Measurements from ENCODE around the gene FMO2. TPM values are rescaled to one million over a fixed set of nuclear protein-coding genes. Genes with fewer than 3 reads are reported as not detected.

FMO2 gene
- total and polyA plus RNA-seq, 10 of the 15 experiments (the other 5 are each of a cell fraction or from before 2014, with no cell fraction given), result not detected

DNA sequence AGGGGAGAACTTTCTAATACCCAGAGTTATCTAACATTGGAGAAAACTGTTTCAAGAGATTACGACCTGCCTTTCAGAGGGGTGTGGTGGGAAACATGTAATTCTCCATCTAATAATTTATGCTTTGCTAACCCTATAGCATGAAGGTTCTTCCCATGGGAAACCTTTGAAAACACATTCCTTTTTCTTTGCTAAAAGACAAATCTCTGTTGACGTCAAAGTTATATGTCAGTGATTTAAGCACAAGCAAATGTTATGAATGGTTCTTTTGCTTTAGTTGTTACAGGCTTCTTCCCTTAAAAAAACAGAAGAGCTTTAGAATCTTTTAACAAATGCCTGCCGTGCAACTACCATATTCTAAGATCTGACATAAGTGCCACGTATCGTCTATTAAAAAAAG, 19.2 kb downstream of the FMO2 start:
- Histone ChIP-seq H3K79me2 (ENCODE audit: control insufficient read depth, insufficient read depth, low read length) (no peaks in the 10 kb centered on the region), H3K9me3 (replicated peaks; ENCODE audit: control insufficient read depth, insufficient read depth, low read length) (no peaks in the 10 kb centered on the region), H3K4me1 (ENCODE audit: control insufficient read depth, insufficient read depth, low read length) (no peaks in the 10 kb centered on the region), H3K9ac (ENCODE audit: control insufficient read depth, insufficient read depth, low read length) (no peak overlapping the region), H3K27me3 (replicated peaks in 1 of 2; ENCODE audit: control insufficient read depth in 2 of 2, insufficient read depth in 2 of 2, low read length in 1 of 2) (no peaks in the 10 kb centered on the region; a peak in 1 of 4 replicates), H2AFZ (ENCODE audit: control insufficient read depth, low read depth, low read length) (no peak overlapping the region), H4K20me1 (ENCODE audit: control insufficient read depth, insufficient read depth) (no peaks in the 10 kb centered on the region), H3K36me3 (ENCODE audit: control insufficient read depth in 2 of 2, insufficient read depth in 2 of 2, low read length in 1 of 2) (no peaks in the 10 kb centered on the region), H3K27ac (ENCODE audit: control insufficient read depth, insufficient read depth) (no peak overlapping the region), H3K4me3 (no peak overlapping the region), H3K4me2 (ENCODE audit: control insufficient read depth, insufficient read depth) (no peak overlapping the region)
- ChIA-PET RAD21 (ENCODE audit: unreplicated experiment) (no interaction called here), CTCF (interaction anchor here (1.3 kb wide), 1 partner anchor 110 kb away, joined by 3 read pairs; the partner anchor contains the start of gene FMO4), SMC1A (ENCODE audit: uncharacterized antibody, unreplicated experiment) (no interaction called here), POLR2A (interaction anchor here (0.5 kb wide), 1 partner anchor 17 kb away, joined by 5 read pairs; no protein-coding TSS in a partner anchor)
- DNase-seq (ENCODE audit: low read depth, low spot score) (no peak), ATAC-seq (no peak), FAIRE-seq (no peak)
- intact Hi-C loops (cut with micrococcal nuclease; ENCODE audit: unreplicated experiment), result no loop called here
- WGBS (ENCODE audit: insufficient coverage, insufficient replicate concordance, low lambda C conversion rate, missing lambda C conversion rate), result 10% methylated on average over 5 of the region's 5 CpGs
- in situ Hi-C loops (cut with MboI), result no loop called here
- BruUV-seq (replicated peaks), result no TSS peak
- TF ChIP-seq, protein P1, sequence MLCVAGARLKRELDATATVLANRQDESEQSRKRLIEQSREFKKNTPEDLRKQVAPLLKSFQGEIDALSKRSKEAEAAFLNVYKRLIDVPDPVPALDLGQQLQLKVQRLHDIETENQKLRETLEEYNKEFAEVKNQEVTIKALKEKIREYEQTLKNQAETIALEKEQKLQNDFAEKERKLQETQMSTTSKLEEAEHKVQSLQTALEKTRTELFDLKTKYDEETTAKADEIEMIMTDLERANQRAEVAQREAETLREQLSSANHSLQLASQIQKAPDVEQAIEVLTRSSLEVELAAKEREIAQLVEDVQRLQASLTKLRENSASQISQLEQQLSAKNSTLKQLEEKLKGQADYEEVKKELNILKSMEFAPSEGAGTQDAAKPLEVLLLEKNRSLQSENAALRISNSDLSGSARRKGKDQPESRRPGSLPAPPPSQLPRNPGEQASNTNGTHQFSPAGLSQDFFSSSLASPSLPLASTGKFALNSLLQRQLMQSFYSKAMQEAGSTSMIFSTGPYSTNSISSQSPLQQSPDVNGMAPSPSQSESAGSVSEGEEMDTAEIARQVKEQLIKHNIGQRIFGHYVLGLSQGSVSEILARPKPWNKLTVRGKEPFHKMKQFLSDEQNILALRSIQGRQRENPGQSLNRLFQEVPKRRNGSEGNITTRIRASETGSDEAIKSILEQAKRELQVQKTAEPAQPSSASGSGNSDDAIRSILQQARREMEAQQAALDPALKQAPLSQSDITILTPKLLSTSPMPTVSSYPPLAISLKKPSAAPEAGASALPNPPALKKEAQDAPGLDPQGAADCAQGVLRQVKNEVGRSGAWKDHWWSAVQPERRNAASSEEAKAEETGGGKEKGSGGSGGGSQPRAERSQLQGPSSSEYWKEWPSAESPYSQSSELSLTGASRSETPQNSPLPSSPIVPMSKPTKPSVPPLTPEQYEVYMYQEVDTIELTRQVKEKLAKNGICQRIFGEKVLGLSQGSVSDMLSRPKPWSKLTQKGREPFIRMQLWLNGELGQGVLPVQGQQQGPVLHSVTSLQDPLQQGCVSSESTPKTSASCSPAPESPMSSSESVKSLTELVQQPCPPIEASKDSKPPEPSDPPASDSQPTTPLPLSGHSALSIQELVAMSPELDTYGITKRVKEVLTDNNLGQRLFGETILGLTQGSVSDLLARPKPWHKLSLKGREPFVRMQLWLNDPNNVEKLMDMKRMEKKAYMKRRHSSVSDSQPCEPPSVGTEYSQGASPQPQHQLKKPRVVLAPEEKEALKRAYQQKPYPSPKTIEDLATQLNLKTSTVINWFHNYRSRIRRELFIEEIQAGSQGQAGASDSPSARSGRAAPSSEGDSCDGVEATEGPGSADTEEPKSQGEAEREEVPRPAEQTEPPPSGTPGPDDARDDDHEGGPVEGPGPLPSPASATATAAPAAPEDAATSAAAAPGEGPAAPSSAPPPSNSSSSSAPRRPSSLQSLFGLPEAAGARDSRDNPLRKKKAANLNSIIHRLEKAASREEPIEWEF (IDR thresholded peaks at IDR 0.05; ENCODE audit: insufficient replicate concordance, low read depth, low read length), result no peak
- TF ChIP-seq KDM1A (IDR thresholded peaks at IDR 0.05; ENCODE audit: borderline replicate concordance) (no peak), RAD51 (IDR thresholded peaks at IDR 0.05) (no peak), POU2F2 (IDR thresholded peaks at IDR 0.05; ENCODE audit: borderline replicate concordance, low read depth, low read length) (no peak), SRF (IDR thresholded peaks at IDR 0.05; ENCODE audit: low read depth in 2 of 2, low read length in 2 of 2) (no peak), EP300 (IDR thresholded peaks at IDR 0.05; ENCODE audit: borderline replicate concordance in 1 of 2, control insufficient read depth in 1 of 2, low read depth in 2 of 2, low read length in 2 of 2) (no peak), FOS (IDR thresholded peaks at IDR 0.05; ENCODE audit: borderline replicate concordance, extremely low read depth, insufficient read length) (no peak), POLR2A (IDR thresholded peaks at IDR 0.05; ENCODE audit: low read depth, low read length) (no peak), RAD21 (IDR thresholded peaks at IDR 0.05; ENCODE audit: insufficient read depth, low read depth, low read length) (no peak), SMC3 (IDR thresholded peaks at IDR 0.05; ENCODE audit: borderline replicate concordance, low read length) (no peak)
- TF ChIP-seq, protein P2, sequence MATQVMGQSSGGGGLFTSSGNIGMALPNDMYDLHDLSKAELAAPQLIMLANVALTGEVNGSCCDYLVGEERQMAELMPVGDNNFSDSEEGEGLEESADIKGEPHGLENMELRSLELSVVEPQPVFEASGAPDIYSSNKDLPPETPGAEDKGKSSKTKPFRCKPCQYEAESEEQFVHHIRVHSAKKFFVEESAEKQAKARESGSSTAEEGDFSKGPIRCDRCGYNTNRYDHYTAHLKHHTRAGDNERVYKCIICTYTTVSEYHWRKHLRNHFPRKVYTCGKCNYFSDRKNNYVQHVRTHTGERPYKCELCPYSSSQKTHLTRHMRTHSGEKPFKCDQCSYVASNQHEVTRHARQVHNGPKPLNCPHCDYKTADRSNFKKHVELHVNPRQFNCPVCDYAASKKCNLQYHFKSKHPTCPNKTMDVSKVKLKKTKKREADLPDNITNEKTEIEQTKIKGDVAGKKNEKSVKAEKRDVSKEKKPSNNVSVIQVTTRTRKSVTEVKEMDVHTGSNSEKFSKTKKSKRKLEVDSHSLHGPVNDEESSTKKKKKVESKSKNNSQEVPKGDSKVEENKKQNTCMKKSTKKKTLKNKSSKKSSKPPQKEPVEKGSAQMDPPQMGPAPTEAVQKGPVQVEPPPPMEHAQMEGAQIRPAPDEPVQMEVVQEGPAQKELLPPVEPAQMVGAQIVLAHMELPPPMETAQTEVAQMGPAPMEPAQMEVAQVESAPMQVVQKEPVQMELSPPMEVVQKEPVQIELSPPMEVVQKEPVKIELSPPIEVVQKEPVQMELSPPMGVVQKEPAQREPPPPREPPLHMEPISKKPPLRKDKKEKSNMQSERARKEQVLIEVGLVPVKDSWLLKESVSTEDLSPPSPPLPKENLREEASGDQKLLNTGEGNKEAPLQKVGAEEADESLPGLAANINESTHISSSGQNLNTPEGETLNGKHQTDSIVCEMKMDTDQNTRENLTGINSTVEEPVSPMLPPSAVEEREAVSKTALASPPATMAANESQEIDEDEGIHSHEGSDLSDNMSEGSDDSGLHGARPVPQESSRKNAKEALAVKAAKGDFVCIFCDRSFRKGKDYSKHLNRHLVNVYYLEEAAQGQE (IDR thresholded peaks at IDR 0.05; ENCODE audit: low read depth, low read length), result no peak
- TF ChIP-seq, protein P3, sequence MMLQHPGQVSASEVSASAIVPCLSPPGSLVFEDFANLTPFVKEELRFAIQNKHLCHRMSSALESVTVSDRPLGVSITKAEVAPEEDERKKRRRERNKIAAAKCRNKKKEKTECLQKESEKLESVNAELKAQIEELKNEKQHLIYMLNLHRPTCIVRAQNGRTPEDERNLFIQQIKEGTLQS (IDR thresholded peaks at IDR 0.05; ENCODE audit: borderline replicate concordance, extremely low read depth, low read depth, low read length), result no peak
- TF ChIP-seq, protein P4, sequence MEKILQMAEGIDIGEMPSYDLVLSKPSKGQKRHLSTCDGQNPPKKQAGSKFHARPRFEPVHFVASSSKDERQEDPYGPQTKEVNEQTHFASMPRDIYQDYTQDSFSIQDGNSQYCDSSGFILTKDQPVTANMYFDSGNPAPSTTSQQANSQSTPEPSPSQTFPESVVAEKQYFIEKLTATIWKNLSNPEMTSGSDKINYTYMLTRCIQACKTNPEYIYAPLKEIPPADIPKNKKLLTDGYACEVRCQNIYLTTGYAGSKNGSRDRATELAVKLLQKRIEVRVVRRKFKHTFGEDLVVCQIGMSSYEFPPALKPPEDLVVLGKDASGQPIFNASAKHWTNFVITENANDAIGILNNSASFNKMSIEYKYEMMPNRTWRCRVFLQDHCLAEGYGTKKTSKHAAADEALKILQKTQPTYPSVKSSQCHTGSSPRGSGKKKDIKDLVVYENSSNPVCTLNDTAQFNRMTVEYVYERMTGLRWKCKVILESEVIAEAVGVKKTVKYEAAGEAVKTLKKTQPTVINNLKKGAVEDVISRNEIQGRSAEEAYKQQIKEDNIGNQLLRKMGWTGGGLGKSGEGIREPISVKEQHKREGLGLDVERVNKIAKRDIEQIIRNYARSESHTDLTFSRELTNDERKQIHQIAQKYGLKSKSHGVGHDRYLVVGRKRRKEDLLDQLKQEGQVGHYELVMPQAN (conservative IDR thresholded peaks at IDR 0.05), result no peak

All from GM12878 (cell line).